Sigmoid colon (tissue), 4 donors: ENCODE data around the gene FKBP4.

Experiments
- EP300 ChIP-seq, 4 donors: sonication (generic); formaldehyde crosslinking; IDR thresholded peaks; one replicate each; pipeline ENCODE4 v1.6.1; 2017; ENCODE audit warnings: antibody characterized with exemption in 4 of 4
- POLR2A ChIP-seq, 2 donors: fragments of 450-650 bp; IDR thresholded peaks; one replicate each; pipeline ENCODE4 v1.6.1; 2016; ENCODE audit warnings: antibody characterized with exemption in 2 of 2, mild to moderate bottlenecking in 2 of 2, moderate library complexity in 2 of 2
- TF ChIP-seq, protein P1 (sequence below), 4 experiments: fragments of 450-650 bp in 3 of 4; fragments of 200-600 bp in 1 of 4; IDR thresholded peaks; one replicate each; pipeline ENCODE4 v1.5.1; 2016 to 2019; ENCODE audit warnings: antibody characterized with exemption in 4 of 4, mild to moderate bottlenecking in 3 of 4, moderate library complexity in 2 of 4

DNA sequence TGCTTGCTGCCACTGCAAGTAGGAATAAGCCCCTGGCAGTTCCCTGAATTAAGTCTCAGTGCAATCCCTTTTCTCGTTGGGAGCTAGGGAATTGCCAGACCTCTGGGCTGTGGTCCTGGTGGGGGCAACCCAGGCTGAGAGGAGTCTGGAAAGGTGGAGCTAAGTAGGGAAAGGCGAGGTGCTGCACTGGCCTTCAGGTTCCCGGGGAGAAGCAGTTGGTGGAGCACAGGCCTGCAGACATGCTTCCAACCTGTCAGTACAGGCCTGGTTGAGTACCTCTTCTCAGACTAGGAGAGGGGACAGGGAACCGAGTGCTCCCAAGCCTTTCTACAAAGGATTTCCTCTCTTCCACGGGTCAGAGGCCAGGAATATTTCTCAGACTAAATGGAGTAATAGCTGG is 38.6 kb downstream of the FKBP4 start:
- no peak for TF ChIP-seq POLR2A (IDR thresholded peaks at IDR 0.05)
- no peak for TF ChIP-seq EP300 (IDR thresholded peaks at IDR 0.05)
- TF ChIP-seq, protein P1, sequence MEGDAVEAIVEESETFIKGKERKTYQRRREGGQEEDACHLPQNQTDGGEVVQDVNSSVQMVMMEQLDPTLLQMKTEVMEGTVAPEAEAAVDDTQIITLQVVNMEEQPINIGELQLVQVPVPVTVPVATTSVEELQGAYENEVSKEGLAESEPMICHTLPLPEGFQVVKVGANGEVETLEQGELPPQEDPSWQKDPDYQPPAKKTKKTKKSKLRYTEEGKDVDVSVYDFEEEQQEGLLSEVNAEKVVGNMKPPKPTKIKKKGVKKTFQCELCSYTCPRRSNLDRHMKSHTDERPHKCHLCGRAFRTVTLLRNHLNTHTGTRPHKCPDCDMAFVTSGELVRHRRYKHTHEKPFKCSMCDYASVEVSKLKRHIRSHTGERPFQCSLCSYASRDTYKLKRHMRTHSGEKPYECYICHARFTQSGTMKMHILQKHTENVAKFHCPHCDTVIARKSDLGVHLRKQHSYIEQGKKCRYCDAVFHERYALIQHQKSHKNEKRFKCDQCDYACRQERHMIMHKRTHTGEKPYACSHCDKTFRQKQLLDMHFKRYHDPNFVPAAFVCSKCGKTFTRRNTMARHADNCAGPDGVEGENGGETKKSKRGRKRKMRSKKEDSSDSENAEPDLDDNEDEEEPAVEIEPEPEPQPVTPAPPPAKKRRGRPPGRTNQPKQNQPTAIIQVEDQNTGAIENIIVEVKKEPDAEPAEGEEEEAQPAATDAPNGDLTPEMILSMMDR (IDR thresholded peaks at IDR 0.05) = no peak
